ENCODE data around the gene UGT2A3. TPM values are rescaled to one million over a fixed set of nuclear protein-coding genes. Genes with fewer than 3 reads are reported as not detected.

The UGT2A3 gene
- total and polyA plus RNA-seq, 4 donors, result 16.3 to 41.4 (median 28.2) TPM

DNA sequence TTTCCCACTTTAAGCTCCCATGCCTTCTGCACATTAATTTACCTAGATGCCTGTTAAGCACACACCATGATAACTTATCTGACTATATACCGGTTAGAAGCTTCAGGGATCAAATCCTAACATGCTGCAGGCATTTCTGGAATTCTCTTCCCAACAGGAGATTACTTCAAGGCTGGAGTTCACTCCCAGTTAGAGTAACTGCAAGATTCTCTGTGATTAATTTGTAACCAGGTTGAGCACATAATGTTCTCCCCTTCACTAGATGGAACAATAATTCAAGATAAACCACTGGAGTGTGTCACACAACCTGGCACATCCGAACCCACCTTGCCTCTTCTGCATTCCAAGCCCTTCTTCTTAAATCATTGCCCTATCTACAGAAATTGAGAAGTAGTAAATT lies 11.8 kb upstream of the UGT2A3 start (continued):
- TF ChIP-seq REST (IDR thresholded peaks at IDR 0.05) (no peak), SP1 (IDR thresholded peaks at IDR 0.05) (peak; percentile 52), HNF4A (conservative IDR thresholded peaks at IDR 0.05) (peak in 1 of 2 donors; percentile 36), HNF4G (IDR thresholded peaks at IDR 0.05) (no peak)

- no peaks in the 10 kb centered on the region for H3K9me3 ChIP-seq (ENCODE audit: control insufficient read depth in 4 of 4, low read length in 3 of 4)
- H3K4me1 ChIP-seq (ENCODE audit: control insufficient read depth in 4 of 4, insufficient read depth in 4 of 4, low read length in 3 of 4), result peaks cover 1 to 13% (median 11%) of the 10 kb centered on the region in 4 donors
- WGBS, result 69% methylated on average over 1 of the region's 1 CpG
- TF ChIP-seq SP1 (IDR thresholded peaks at IDR 0.05), result no peak
- TF ChIP-seq TAF1 (conservative IDR thresholded peaks at IDR 0.05), result no peak
- TF ChIP-seq, protein P1, sequence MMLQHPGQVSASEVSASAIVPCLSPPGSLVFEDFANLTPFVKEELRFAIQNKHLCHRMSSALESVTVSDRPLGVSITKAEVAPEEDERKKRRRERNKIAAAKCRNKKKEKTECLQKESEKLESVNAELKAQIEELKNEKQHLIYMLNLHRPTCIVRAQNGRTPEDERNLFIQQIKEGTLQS (IDR thresholded peaks at IDR 0.05), result no peak
- TF ChIP-seq, protein P2, sequence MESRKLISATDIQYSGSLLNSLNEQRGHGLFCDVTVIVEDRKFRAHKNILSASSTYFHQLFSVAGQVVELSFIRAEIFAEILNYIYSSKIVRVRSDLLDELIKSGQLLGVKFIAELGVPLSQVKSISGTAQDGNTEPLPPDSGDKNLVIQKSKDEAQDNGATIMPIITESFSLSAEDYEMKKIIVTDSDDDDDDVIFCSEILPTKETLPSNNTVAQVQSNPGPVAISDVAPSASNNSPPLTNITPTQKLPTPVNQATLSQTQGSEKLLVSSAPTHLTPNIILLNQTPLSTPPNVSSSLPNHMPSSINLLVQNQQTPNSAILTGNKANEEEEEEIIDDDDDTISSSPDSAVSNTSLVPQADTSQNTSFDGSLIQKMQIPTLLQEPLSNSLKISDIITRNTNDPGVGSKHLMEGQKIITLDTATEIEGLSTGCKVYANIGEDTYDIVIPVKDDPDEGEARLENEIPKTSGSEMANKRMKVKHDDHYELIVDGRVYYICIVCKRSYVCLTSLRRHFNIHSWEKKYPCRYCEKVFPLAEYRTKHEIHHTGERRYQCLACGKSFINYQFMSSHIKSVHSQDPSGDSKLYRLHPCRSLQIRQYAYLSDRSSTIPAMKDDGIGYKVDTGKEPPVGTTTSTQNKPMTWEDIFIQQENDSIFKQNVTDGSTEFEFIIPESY (IDR thresholded peaks at IDR 0.05), result no peak
- TF ChIP-seq FOXA2 (IDR thresholded peaks at IDR 0.05), result no peak
- no peak for TF ChIP-seq HNF4G (IDR thresholded peaks at IDR 0.05)
- no peak for TF ChIP-seq MAX (IDR thresholded peaks at IDR 0.05)
- H3K4me3 ChIP-seq (ENCODE audit: low read depth in 1 of 3, low read length in 3 of 3), result no peak overlapping the region
- no peak for DNase-seq (ENCODE audit: low spot score)
- H3K27ac ChIP-seq (ENCODE audit: low read depth in 1 of 2, low read length in 2 of 2), result no peak overlapping the region
- no peak overlapping the region for H3K9ac ChIP-seq (ENCODE audit: low read depth in 1 of 2, low read length in 2 of 2)
- H3K27me3 ChIP-seq (ENCODE audit: control insufficient read depth in 4 of 4, insufficient read depth in 4 of 4, low read length in 3 of 4), result no peaks in the 10 kb centered on the region
- H3K36me3 ChIP-seq (ENCODE audit: control insufficient read depth in 4 of 4, insufficient read depth in 3 of 4, low read depth in 1 of 4, low read length in 3 of 4), result no peaks in the 10 kb centered on the region
Observed at GRCh38 chr4:68962868-68963267, 11.3 kb upstream of the UGT2A3 start.

- H3K27me3 ChIP-seq (ENCODE audit: control insufficient read depth in 4 of 4, insufficient read depth in 4 of 4, low read length in 3 of 4), result no peaks in the 10 kb centered on the region
- H3K9ac ChIP-seq (ENCODE audit: low read depth in 1 of 2, low read length in 2 of 2), result no peak overlapping the region
- WGBS, result 78% methylated on average over 2 of the region's 2 CpGs
Observed at GRCh38 chr4:68960294-68961163, 8.9 kb upstream of the UGT2A3 start.

More at GRCh38 chr4:68960294-68961163, 8.9 kb upstream of the UGT2A3 start:
- no peak for DNase-seq (ENCODE audit: low spot score)
- H3K4me3 ChIP-seq (ENCODE audit: low read depth in 1 of 3, low read length in 3 of 3), result no peak overlapping the region
- H3K4me1 ChIP-seq (ENCODE audit: control insufficient read depth in 4 of 4, insufficient read depth in 4 of 4, low read length in 3 of 4), result peaks cover 1 to 13% (median 11%) of the 10 kb centered on the region in 4 donors
- TF ChIP-seq HNF4A (conservative IDR thresholded peaks at IDR 0.05) (no peak), JUND (IDR thresholded peaks at IDR 0.05) (no peak), RAD21 (IDR thresholded peaks at IDR 0.05) (no peak), EGR1 (IDR thresholded peaks at IDR 0.05; ENCODE audit: low read depth in 2 of 2) (no peak), RXRA (IDR thresholded peaks at IDR 0.05) (no peak), HNF4G (IDR thresholded peaks at IDR 0.05) (no peak), SP1 (IDR thresholded peaks at IDR 0.05) (no peak), NR2F2 (IDR thresholded peaks at IDR 0.05) (no peak), TAF1 (conservative IDR thresholded peaks at IDR 0.05) (no peak), MAX (IDR thresholded peaks at IDR 0.05) (no peak)
- TF ChIP-seq, protein P1 (IDR thresholded peaks at IDR 0.05), result no peak
- TF ChIP-seq, protein P3, sequence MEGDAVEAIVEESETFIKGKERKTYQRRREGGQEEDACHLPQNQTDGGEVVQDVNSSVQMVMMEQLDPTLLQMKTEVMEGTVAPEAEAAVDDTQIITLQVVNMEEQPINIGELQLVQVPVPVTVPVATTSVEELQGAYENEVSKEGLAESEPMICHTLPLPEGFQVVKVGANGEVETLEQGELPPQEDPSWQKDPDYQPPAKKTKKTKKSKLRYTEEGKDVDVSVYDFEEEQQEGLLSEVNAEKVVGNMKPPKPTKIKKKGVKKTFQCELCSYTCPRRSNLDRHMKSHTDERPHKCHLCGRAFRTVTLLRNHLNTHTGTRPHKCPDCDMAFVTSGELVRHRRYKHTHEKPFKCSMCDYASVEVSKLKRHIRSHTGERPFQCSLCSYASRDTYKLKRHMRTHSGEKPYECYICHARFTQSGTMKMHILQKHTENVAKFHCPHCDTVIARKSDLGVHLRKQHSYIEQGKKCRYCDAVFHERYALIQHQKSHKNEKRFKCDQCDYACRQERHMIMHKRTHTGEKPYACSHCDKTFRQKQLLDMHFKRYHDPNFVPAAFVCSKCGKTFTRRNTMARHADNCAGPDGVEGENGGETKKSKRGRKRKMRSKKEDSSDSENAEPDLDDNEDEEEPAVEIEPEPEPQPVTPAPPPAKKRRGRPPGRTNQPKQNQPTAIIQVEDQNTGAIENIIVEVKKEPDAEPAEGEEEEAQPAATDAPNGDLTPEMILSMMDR (IDR thresholded peaks at IDR 0.05; ENCODE audit: low read depth, low read length, missing input control), result no peak
- TF ChIP-seq, protein P2 (IDR thresholded peaks at IDR 0.05), result no peak
- no peaks in the 10 kb centered on the region for H3K36me3 ChIP-seq (ENCODE audit: control insufficient read depth in 4 of 4, insufficient read depth in 3 of 4, low read depth in 1 of 4, low read length in 3 of 4)
- no peaks in the 10 kb centered on the region for H3K9me3 ChIP-seq (ENCODE audit: control insufficient read depth in 4 of 4, low read length in 3 of 4)
- no peak overlapping the region for H3K27ac ChIP-seq (ENCODE audit: low read depth in 1 of 2, low read length in 2 of 2)
